Femur (tissue), 1 donor: ENCODE measurements around the gene ZNF782.
"Not testable (repeated sequence)": the region's sequence is repeated elsewhere in the genome, so short reads cannot be mapped to it uniquely, and the experiment has no call there.

Experiments used
- DNase-seq: peaks from one replicate; pipeline ENCODE4 v3.0.0-alpha.2; 2017

The ZNF782 gene

GRCh38 chr9:96852676-96853075, 1.6 kb downstream of the ZNF782 start:
- DNase-seq: no peak

- DNase-seq: no peak
Observed at GRCh38 chr9:96844040-96844439, 10.3 kb downstream of the ZNF782 start.

GRCh38 chr9:96818533-96818932, 35.8 kb downstream of the ZNF782 start:
- no peak for DNase-seq

DNA sequence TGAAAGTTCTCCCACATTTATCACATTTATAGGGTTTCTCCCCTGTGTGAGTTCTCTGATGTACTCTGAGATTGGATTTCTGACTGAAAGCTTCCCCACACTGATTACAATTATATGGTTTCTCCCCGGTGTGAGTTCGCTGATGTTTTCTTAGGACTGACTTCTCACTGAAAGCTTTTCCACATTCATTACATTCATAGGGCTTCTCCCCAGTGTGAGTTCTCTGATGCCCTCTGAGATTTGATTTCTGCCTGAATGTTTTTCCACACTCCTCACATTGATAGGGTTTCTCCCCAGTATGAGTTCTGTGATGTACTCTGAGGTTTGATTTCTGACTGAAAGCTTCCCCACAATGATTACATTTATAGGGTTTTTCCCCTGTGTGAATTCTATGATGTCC, 36.3 kb downstream of the ZNF782 start:
- DNase-seq: no peak

DNA sequence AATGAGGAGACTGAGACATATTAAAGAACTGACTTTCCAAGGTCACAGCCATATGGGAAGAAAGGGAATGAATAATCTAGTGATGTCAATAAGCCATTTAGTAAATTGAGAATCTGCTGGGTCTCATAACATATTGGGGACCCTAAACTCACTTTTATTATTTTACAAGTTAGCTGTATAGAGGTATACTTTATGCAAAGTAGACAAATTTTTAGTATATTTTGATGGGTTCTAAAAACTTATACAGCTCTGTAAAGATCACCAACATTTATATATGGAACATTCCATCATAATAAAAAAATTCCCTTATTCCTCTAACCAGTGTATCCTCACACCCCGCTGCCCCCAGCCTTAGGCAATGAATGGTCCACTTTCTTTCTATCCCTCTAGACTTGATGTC, 40.7 kb downstream of the ZNF782 start:
- DNase-seq: no peak

DNA sequence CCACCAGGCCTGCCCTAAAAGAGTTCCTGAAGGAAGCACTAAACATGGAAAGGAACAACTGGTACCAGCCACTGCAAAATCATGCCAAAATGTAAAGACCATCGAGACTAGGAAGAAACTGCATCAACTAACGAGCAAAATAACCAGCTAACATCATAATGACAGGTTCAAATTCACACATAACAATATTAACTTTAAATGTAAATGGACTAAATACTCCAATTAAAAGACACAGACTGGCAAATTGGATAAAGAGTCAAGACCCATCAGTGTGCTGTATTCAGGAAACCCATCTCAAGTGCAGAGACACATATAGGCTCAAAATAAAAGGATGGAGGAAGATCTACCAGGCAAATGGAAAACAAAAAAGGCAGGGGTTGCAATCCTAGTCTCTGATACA, 55.4 kb downstream of the ZNF782 start:
- DNase-seq: not testable (repeated sequence)

DNA sequence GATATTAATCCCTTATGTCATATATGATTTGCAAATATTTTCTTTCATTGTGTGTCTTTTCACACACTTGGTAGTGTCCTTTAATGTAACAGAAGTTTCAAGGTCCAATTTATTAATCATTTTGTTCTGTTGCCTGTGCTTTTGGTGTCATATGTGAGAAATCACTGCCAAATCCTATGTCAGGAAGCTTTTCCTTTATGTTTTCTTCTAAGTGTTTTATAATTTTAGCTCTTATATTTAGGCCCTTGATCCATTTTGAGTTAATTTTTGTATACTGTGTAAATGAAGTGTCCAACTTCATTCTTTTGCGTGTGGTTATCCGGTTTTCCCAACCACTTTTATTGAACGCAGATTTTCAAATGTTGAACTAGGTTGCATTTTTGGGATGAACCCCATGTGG, 70.3 kb downstream of the ZNF782 start:
- DNase-seq: no peak

DNA sequence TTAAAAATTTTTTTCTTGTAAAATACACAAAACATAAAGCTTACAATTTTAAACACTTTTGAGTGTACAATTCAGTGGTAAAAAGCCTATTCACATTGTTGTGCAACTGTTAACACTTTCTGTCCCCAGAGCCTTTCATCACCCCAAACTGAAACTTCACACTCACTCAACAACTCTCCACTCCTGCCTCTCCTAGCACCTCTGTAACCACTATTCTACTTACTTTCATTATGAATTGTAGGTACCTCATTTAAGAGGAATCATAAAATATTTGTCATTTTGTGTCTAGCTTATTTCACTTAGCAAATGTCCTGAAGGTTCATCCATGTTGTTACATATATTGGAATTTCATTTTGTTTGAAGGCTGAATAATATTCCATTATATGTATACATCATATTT, 72.1 kb downstream of the ZNF782 start:
- no peak for DNase-seq

DNA sequence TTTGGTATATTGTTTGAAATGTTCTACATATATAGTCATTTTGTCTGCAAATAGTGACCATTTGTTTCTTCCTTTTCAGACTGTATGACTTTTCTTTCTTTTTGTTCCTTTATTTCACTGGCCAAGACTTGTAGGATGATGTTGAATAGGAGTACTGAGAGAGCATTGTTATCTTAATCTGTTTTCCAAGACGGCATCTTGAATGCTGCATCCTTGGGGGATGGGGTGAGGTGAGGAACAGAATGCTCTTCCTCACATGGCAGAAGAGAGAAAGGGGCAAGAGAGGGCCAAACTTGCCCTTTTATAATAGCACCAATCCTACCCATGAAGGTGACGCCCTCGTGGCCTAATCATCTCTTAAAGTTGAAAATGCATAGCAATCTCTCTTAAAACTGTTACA, 72.8 kb downstream of the ZNF782 start:
- DNase-seq: no peak

DNA sequence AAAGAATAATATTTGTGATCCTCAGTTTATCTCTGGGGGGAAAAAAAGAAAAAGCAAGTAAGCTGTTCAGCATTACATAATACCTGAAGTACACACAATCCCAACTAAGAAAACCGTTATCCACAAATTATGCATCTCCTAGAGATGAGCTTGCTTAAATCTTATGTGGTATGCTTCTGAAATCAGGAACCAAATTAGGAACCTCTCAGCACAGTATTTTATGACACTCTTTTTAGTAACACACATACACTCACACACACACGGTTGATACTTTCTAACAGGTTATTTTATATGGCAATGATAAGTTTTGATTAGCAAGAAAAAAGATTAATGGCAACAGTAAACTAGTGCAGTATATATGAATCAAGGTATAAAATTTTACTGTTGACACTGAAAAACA, 75.2 kb downstream of the ZNF782 start:
- DNase-seq: no peak

DNA sequence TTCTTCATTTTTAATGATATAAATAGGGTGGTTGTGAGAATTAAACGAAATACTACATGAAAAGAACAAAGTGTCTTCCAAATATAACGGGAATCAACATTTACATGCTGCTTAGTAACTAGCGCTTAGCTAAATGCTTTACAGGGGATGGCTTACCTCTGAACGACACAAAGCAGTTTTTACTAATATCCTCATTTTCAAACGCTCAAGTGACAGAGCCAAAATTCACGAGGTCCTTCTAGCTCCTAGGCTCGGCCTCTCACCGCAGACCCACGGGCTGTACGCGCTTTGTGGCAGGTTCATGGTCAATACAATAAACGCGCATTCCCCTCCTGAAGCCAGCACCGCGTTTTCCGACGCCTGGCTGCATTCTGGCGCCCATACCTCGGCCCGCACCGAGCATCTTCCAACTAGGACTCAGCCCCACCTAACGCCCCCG, 76.9 kb downstream of the ZNF782 start:
- no peak for DNase-seq

GRCh38 chr9:96771124-96771523, 83.2 kb downstream of the ZNF782 start:
- DNase-seq: no peak

DNA sequence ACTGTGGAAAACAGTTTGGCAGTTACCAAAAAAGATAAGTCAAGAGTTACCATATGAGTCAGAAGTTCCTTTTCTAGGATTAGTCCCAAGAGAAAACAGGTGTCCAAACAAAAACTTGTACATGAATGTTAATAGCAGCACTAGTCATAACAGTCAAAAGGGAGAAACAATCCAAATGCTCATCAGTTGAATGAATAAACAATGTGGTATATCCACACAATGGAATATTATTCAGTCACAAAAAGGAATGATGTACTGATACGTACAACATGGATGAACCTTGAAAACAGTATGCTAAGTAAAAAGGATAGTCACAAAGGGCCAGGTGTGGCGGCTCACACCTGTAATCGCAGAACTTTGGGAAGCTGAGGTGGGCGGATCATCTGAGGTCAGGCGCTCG, 84.3 kb downstream of the ZNF782 start:
- no peak for DNase-seq
